ENCODE measurements around the gene TCF3. TPM values are rescaled to one million over a fixed set of nuclear protein-coding genes. Genes with fewer than 3 reads are reported as not detected.

The TCF3 gene
- total and polyA plus RNA-seq, 2 donors (not counting 3 experiments of a cell fraction or from before 2014, with no cell fraction given): 147 to 193 TPM

GRCh38 chr19:1575323-1576241 lies 76.8 kb downstream of the TCF3 start:
- ChIA-PET CTCF (no interaction called here), POLR2A (no interaction called here)
- dilution Hi-C loops (cut with MboI; ENCODE audit: extremely low pct_ligation_motif_present, low sequenced_read_pairs) (no loop called here), intact Hi-C loops (cut with micrococcal nuclease) (no loop called here)
- DNase-seq (ENCODE audit: low read depth, low spot score): no peak
- TF ChIP-seq POLR2A (IDR thresholded peaks at IDR 0.05; ENCODE audit: low read depth, low read length) (no peak), JUN (IDR thresholded peaks at IDR 0.05; ENCODE audit: borderline replicate concordance, insufficient read depth, insufficient read length, low read depth) (no peak), POLR2AphosphoS5 (IDR thresholded peaks at IDR 0.05; ENCODE audit: insufficient read depth, low read depth, low read length) (no peak), GATA2 (IDR thresholded peaks at IDR 0.05; ENCODE audit: insufficient read depth, insufficient read length, low read depth, low read length) (no peak), FOS (IDR thresholded peaks at IDR 0.05; ENCODE audit: borderline replicate concordance, insufficient read depth, low read length) (no peak), MYC (IDR thresholded peaks at IDR 0.05; ENCODE audit: low read depth, low read length) (no peak), CTCF (IDR thresholded peaks at IDR 0.05; ENCODE audit: extremely low read depth in 1 of 2, insufficient read depth in 1 of 2, low read depth in 1 of 2, low read length in 2 of 2) (no peak)
- Histone ChIP-seq H3K4me3 (replicated peaks in 1 of 3; ENCODE audit: insufficient read depth in 1 of 3, low read depth in 1 of 3, low read length in 3 of 3) (no peak overlapping the region), H3K4me1 (ENCODE audit: control insufficient read depth, extremely low read depth, insufficient read depth, low read length) (no peaks in the 10 kb centered on the region), H3K9me1 (replicated peaks; ENCODE audit: control insufficient read depth, extremely low read depth, insufficient read depth, low read length) (no peaks in the 10 kb centered on the region), H3K9ac (replicated peaks; ENCODE audit: extremely low read depth, insufficient read depth, low read length) (no peak overlapping the region), H3K9me3 (replicated peaks; ENCODE audit: control insufficient read depth, insufficient read depth, low read length) (no peaks in the 10 kb centered on the region), H3K27ac (ENCODE audit: insufficient read depth, low read depth, low read length) (no peak overlapping the region), H4K20me1 (replicated peaks; ENCODE audit: control insufficient read depth, extremely low read depth, insufficient read depth, low read length) (no peaks in the 10 kb centered on the region), H3K4me2 (ENCODE audit: insufficient read depth, low read length) (no peak overlapping the region), H2AFZ (ENCODE audit: low read depth, low read length) (no peak overlapping the region), H3K36me3 (ENCODE audit: control insufficient read depth in 2 of 2, extremely low read depth in 1 of 2, insufficient read depth in 2 of 2, low read length in 2 of 2) (peaks cover 10 to 29% of the 10 kb centered on the region in 2 experiments), H3K79me2 (ENCODE audit: control insufficient read depth, insufficient read depth, low read length) (no peaks in the 10 kb centered on the region), H3K27me3 (ENCODE audit: control insufficient read depth in 2 of 2, insufficient read depth in 2 of 2, low read length in 2 of 2) (no peaks in the 10 kb centered on the region)
- BruUV-seq (replicated peaks): no TSS peak
- FAIRE-seq: no peak
